NCI-H1436 (cell line): ENCODE measurements around the gene UBA6.
"Not testable (repeated sequence)": the region's sequence is repeated elsewhere in the genome, so short reads cannot be mapped to it uniquely, and the experiment has no call there.

ENCODE experiments used
- DNase-seq: peaks from one replicate; lab custom pipeline; 2025; lab: John Stamatoyannopoulos, UW

The UBA6 gene

DNA sequence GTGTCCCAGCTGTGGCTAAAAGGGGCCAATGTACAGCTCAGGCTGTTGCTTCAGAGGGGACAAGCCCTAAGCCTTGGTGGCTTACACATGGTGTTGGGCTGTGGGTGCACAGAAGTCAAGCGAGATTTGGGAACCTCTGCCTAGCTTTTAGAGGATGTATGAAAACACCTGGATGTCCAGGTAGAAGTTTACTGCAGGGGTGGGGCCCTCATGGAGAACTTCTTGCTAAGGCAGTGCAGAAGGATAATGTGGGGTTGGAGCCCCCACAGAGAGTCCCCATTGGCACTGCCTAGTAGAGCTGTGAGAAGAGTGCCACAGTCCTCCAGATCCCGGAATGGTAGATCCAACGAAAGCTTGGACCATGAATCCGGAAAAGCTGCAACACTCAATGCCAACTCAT lies 40.5 kb downstream of the UBA6 start:
- DNase-seq: no peak

DNA sequence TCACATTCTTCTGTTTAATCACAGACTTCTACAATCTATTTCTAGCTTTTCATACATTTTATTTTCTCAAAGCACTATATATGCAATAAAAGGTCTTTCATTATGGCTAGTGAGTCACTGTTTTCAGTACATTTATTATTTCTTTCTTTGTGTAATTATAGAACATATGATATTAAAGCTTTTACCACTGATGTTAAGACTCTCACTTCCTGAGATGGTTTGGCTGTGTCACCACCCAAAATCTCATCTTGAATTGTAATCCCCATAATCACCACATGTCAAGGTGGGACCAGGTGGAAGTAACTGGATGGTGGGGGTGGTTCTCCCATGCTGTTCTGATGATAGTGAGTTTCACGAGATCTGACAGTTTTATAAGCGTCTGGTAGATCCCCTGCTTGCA lies 41.9 kb downstream of the UBA6 start:
- DNase-seq: no peak

DNA sequence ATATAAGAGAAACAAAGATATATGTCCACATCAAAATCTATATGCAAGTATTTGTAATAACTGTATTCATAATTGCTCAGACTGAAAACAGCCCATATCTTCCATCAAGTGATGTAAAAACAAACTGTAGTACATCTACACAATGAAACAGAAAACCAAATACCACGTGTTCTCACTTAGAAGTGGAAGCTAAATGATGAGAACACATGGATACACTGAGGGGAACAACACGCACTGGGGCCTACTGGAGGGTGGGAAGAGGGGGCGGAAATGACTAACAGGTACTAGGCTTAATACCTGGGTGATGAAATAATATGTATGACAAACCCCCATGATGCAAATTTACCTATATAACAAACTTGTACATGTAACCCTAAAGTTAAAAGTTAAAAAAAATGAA lies 42.7 kb downstream of the UBA6 start:
- DNase-seq: no peak

DNA sequence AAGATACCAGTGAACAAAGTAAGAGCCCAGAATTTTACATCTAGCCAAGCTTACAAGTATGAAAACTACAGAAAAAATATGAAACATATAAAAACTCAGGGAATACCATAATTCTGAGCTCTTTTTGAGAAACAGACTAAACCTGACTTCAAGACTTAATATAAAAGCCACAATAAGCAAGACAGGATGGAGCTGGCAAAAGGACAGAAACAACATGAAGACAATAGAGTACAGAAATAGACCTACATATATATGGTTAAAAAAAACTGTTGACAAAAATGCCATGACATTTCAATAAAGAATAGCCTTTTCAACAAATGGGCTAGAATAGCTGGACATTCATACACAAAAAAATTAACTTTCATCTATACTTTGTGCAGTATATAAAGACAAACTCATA lies 49.4 kb downstream of the UBA6 start:
- DNase-seq: no peak

DNA sequence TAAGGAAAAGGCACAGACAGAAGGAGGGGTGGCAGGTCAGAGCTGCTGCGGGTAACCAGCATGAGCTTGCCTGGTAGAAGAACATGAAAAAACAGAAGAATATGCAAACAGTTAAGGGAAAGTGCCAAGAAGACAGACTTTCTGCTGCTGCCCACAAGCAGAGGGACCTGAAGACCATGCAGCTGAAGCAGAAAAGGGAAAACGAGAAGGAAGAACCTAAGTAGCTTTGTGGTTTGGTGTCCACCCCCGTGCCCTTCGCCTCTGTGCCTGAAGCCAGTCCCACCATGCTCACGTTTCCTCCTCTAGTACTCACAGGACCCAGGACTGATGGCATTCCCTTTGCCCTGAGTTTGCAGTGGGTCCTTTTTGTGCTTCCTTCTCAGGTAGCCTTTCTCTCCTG lies 62.8 kb downstream of the UBA6 start:
- no peak for DNase-seq

DNA sequence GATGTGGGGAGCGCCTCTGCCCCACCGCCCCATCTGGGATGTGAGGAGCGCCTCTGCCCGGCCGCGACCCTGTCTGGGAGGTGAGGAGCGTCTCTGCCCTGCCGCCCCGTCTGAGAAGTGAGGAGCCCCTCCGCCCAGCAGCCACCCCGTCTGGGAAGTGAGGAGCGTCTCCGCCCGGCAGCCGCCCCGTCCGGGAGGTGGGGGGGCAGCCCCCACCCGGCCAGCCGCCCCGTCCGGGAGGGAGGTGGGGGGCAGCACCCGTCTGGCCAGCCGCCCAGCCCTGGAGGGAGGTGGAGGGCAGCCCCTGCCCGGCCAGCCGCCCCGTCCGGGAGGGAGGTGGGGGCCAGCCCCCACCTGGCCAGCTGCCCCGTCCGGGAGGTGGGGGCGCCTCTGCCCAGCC lies 64.0 kb downstream of the UBA6 start:
- not testable (repeated sequence) for DNase-seq

DNA sequence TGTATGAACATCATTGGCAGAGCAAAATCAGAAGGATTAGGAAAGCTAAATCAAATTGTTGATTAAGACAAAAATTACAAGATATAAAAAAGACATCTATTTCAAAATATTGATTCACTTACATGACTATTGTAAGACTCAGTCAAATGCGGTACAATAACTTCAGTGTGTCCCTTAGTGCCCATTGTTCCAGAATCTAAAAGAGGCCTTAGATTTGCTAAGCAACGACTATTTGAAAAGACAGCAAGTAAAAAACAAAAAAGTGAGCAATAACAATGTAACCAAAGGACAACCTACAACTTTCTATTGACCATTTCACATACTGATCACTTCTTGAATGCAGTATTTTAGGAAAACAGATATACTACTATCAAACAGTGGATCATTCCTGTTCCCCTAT lies 65.6 kb downstream of the UBA6 start:
- no peak for DNase-seq

DNA sequence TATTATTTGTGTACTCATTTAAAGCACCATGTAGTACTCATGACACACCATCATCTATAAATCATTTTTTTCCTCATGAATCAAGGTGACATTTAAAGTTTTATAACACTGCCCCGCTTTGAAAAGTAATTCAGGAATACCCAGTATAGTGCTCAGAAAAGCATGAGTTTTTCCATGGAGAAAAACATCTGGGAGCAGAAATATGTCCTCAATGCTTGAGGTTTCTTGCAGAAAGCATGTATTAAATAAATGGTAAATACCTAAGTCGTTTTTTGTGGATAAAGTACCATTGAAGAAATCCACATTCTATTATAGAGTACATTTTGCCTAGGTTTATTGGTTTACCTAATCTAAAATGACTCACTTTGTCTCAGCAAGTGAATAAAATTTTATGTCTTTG lies 66.2 kb downstream of the UBA6 start:
- no peak for DNase-seq

DNA sequence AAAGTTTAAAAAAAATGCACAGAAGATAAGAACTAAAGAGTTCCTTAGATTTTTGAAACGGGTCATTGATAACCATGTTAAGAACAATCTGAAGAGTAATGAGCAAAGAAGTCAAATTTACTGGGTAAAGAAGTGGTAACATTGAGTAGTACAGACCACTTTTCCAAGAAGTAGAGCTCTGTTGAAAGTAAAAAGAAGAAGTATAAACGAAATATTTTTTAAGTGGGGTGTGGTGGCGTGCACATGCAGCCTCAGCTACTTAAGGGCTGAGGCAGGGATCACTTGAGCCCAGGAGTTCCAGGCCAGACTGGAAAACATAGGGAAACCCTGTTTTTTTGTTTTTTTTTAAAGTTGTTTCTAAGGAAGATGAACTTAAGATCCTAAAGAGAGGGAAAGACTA lies 68.5 kb downstream of the UBA6 start:
- DNase-seq: no peak

DNA sequence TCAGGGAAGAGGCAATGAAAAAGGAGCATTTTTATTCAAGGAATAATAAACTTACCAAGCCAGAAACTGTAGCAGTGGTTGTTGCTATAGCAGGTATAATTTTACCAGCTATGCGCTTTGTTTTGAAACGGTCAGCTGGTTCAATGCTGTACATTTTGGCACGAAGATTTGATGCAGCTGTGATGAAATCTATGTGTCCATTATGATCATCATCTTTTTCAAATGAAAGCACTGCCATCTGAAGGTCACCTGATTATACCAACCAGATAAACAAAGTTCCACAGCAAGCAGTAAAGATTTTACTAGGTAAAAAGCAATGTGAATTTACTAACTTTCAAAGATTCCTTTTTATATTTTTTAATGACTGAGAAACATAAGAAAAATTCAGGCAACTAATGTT lies 76.0 kb downstream of the UBA6 start:
- no peak for DNase-seq

DNA sequence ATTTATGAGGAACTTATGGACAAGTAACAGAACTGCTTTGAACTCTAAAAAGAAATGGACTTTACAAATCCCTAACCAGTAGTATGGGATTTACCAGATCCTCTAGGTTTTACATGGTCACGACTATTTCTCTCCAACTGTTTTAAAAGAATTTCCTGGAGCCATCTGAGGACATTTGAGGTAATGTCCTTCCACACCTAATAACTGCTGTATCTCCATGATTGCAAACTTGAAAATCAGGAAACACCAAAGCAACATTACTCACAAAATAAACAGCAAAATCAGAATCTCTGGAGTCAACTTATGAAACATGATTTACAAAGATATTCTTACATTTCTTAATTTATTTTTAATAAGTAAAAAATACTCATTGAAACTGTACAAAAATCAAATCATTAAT lies 84.5 kb downstream of the UBA6 start:
- DNase-seq: no peak

DNA sequence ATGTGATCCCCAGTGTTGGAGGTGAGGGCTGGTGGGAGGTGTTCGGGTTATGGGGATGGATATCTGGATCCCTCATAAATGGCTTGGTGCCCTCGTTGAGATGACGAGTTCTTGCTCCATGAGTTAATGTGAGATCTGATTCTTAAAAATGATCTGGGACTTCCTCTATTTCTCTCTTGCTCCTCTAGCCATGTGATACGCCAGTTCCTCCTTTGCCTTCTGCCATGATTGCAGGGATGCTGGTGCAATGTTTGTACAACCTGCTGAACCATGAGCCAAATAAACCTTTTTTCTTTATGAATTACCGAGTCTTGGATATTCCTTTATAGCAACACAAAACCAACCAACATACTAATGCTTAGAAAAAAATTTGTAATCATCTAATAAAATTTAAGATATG lies 85.8 kb downstream of the UBA6 start:
- DNase-seq: no peak

DNA sequence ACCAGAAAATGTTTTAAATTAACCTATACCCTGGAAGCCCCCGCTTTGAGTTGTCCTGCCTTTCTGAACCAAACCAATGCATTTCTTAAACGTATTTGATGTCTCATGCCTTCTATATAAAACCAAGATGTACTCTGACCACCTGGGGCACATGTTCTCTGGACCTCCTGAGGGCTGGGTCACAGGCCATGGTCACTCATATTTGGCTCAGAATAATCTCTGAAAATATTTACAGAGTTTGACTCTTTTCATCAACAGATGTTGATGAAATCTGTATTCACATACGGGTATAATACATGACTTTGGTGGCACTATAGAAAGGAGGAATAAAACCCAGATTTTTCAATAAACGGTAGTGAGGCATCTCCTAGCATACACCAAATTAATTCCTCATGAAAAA lies 86.8 kb downstream of the UBA6 start:
- no peak for DNase-seq

DNA sequence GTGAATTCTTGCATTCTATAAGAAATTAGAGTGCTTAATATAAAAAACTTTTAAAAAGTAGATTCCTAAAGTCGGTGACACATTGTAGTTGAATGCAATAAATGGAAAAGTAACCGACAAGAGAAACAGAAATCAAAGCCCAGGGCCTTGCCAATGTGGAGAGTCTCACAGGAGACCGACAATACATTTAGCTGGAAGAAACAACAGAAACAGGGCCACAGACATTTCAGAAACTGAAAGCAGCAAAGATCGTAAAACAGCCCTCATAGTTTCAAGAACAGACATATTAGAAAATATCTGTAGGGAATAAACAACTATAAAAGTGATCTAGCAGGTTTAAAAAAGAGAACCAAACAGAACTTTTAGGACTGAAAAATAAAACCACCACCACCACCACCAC lies 92.9 kb downstream of the UBA6 start:
- no peak for DNase-seq

DNA sequence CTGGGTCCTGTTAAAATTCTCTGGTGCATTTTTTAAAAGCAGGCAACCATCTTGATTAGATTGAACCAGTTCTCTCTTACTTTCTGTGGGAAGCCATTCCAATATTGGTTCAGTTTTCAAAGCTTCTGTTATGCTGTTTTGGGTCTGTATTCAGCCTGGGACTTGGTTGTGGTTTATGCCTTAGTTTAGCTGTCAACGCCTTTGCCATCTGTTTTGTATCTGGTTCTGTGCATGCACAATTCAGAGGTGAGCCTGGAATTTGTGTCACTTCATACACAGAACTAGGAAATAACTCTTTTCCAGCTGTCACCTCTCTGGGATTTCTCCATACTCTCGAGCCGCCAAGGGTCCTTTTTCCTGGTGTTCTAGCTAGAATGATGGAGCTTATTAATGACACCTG lies 96.2 kb downstream of the UBA6 start:
- DNase-seq: no peak

DNA sequence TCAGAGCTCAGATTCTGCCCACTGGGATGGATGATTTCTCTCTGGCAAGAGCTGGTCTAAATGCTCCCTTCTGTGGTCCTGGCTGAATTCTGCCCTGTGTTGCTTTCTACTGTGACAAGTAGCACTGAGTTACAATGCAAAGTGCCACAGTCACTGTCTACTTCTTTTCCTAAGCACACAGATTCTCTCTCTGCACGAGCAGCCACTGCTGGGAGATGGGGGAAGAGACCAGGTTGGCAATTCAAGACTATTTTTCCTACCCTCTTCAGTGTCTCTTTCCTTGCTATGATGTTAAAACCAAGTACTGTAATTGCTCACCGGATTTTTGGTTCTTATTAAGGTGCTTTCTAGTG lies 97.0 kb downstream of the UBA6 start:
- no peak for DNase-seq

DNA sequence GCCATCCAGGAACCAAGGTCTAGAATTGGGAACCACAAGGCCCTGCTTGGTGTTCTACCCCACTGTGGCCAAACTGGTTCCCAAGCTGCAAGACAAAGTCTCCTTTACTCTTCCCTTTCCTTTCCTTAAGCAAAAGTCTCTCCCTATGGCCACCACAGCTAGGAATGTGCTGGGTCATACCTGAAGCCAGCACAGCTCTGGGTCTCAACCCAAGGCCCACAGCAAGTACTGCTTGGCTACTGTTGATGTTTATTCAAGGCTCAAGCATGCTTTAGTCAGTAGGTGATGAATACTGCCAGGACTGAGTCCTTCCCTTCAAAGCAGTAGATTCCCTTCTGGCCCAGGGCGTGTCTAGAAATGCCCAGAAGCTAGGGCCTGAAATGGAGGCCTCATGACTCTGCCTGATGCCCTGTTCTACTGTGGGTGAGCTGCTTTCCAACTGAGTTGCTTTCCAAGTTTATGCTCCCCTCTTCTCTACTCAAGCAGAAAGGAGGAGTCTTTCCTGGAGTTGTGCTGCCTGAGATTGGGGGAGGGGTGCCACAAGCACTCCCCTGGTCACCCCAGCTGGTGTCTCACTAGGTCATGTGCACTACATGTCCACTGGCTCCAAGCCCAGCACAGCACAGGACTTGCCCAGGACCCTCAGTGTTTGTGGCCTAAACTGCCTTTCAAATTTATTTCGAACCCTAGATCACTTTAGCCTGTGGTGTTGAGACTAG lies 97.5 kb downstream of the UBA6 start:
- DNase-seq: no peak

DNA sequence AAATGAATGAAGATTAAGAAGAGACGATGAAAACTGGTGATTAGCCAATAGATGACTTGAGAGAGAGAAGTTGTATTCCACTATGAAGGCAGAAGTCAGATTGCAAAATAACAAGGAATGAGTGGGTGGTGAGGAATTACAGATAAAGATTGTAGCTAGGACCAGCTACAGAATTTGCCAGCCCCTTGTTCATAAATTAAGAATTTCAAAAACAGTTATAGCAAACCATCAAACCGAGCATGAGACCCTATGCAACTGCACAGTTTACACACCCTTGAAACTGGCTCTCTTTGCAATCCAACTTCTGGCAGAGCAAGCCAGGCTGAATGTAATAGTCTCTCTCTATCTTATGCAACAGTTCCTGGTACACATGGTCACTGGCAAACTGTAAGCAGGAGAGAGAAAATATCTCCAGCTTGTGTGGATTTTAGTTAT lies 107.2 kb downstream of the UBA6 start:
- no peak for DNase-seq

DNA sequence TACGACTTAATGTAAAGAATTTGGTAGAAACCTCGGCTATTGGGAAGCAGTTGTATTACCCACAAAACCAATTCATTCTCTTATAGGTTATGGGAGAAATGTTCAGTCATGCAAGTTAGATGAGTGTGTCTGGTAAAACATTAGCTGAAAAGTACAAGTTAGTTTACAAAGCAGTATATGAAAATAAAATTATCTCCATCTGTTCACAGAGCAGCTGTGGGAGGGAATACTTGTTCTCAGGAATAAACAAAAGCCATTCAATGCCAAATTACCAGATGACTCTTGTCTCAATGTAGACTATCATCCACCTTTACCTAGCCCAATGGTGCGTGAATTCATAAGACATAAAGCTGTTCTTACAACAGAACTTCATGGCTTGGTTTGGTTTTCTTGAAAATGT lies 113.8 kb downstream of the UBA6 start:
- DNase-seq: no peak

DNA sequence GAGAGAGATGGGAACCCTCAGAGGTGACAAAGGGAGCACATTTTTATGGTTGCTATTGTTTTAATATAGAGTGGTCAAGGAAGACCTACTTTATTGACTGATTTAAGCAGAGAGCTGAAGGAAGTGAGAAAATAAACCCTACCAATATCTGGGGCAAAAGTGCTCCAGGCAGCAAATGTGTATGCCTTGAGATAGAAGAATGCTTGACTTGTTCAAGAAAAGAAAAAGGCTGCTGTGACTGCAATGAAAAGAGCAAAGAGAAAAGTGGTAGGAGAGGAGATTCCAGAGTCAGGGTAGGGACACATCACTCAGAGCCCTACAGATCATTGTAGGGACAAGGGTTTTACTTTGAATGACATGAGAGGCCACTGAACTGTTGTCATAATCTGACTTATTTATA lies 116.5 kb downstream of the UBA6 start:
- no peak for DNase-seq

DNA sequence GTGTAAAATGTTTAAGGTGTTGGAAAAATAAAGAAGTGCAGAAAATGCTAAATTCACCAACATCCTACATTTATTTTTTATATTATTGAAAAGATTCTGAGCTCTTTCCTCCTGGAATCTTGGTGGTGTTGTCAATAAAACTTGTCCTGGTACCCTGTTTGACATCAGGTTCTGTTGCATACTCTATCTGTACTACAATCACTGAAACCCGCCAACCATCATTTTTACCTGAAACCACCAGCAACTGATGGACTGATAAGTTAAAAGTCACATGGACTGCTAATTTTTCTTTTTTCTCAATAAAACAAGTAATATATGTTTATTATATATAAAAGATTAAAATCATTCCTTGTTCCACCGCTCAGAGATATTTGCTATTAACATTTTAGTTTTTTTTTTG lies 119.0 kb downstream of the UBA6 start:
- no peak for DNase-seq

DNA sequence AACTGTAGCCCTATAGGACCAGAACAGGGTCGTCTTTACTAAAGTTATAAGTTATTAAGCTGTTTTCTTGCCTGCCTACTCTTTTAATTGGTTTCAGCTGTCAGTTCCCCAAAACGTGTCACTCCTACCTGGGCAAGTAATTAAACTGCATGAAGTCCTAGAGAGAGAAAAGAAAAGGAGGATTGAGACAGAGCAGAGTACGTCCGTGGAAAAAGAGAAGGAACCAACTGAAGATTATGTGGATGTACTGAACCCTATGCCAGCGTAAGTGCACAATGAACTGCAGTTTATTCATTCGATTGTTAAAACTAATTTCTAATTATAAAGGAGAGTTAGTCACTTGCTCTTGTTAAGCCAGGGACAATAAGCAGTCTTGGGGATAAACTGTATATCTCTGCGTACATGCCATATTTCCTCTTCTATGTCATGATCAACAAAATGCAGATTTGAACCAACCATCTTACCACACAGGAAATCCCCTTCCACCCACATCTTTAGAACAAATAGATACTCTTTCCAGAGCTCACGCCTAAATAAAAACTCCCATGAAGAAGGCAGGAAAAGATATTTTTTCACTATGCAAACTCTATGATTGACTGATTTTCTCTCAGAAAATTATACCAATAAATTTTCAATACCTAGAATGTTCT lies 119.6 kb downstream of the UBA6 start:
- no peak for DNase-seq

DNA sequence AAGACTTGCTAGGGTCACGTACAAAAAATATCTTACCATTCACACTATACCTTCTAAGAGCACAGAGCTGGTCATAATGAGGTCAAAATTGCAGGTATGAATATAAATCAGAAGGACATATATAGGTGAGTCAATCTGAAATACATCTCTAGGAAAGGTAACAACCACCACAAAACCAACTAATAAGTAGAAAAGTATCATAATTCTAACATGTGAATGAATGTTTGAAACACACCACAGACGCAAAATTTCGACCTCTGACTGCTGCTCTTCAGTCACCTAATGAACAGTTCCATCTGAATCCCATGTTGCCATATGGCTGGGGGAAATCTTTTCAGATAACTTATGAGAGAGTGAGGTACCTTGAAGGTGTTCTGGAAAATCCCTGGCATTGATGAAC lies 120.4 kb downstream of the UBA6 start:
- DNase-seq: no peak

DNA sequence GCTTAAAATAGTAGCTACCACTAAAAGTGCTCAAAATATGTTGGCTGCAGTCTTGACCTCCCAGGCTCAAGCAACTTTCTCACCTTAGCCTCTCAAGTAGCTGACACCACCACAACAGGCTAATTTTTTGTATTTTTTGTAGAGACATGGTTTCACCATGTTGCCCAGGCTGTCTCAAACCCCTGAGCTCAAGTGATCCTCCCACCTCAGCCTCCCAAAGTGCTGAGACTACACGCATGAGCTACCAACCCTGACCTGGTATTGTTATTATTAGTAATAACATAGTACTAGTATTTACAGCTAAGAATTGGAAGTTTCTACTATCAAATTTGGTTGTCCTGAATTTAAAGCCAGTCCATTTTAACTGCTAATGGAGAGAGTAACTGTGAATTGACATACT lies 124.4 kb downstream of the UBA6 start:
- DNase-seq: no peak
